AG10803 (cell line): ENCODE results near the gene MRPL19.
"Not testable (repeated sequence)": the region's sequence is repeated elsewhere in the genome, so short reads cannot be mapped to it uniquely, and the experiment has no call there.

Experiments used
- DNase-seq: peaks from one replicate; pipeline ENCODE4 v3.0.0; 2010; ENCODE audit warnings: low read depth
- H3K4me3 ChIP-seq: 2 replicates; pipeline ENCODE4 v1.5.1; 2011; ENCODE audit warnings: mild to moderate bottlenecking, low read length, control low read depth
- CTCF ChIP-seq: conservative IDR thresholded peaks from 2 replicates; pipeline ENCODE4 v1.5.1; 2011; ENCODE audit warnings: mild to moderate bottlenecking, low read length, control low read depth, inconsistent platforms

MRPL19 gene

GRCh38 chr2:75709297-75709696 is 62.7 kb downstream of the MRPL19 start:
- no peak for DNase-seq
- H3K4me3 ChIP-seq: peak overlapping the region; percentile 71
- no peak for TF ChIP-seq CTCF

GRCh38 chr2:75710220-75710576 is 63.6 kb downstream of the MRPL19 start:
- no peak for DNase-seq
- no peak for TF ChIP-seq CTCF
- H3K4me3 ChIP-seq: peak overlapping the region; percentile 71

- TF ChIP-seq CTCF: peak; percentile 33
- peak; percentile 86 for DNase-seq
- peak within 1 kb of the TSS; percentile 71 for H3K4me3 ChIP-seq
Measured at GRCh38 chr2:75710577-75711253, 64.1 kb downstream of the MRPL19 start, which contains the start of gene GCFC2. GCFC2 (minus strand) TSS chr2:75710915; CDS start chr2:75710855, 60 bp downstream.

GRCh38 chr2:75711590-75711989 is 65.0 kb downstream of the MRPL19 start:
- not testable (repeated sequence) for DNase-seq, H3K4me3 ChIP-seq

- H3K4me3 ChIP-seq: no peak overlapping the region
- peak; percentile 15 for DNase-seq
- TF ChIP-seq CTCF: no peak; the same call in 1 of the 2 replicates
Measured at GRCh38 chr2:75716406-75716805, 69.8 kb downstream of the MRPL19 start.

GRCh38 chr2:75719616-75720015 is 73.0 kb downstream of the MRPL19 start:
- TF ChIP-seq CTCF: no peak
- no peak for DNase-seq
- H3K4me3 ChIP-seq: no peak overlapping the region

GRCh38 chr2:75720525-75720924 is 73.9 kb downstream of the MRPL19 start:
- no peak for TF ChIP-seq CTCF
- no peak for DNase-seq
- H3K4me3 ChIP-seq: no peak overlapping the region
